Measurements from ENCODE around the gene ILF3. TPM values are rescaled to one million over a fixed set of nuclear protein-coding genes. Genes with fewer than 3 reads are reported as not detected.
"Not testable (repeated sequence)": the region's sequence is repeated elsewhere in the genome, so short reads cannot be mapped to it uniquely, and the experiment has no call there.

ILF3 gene
- polyA plus RNA-seq, 1 experiment, result 155 TPM

DNA sequence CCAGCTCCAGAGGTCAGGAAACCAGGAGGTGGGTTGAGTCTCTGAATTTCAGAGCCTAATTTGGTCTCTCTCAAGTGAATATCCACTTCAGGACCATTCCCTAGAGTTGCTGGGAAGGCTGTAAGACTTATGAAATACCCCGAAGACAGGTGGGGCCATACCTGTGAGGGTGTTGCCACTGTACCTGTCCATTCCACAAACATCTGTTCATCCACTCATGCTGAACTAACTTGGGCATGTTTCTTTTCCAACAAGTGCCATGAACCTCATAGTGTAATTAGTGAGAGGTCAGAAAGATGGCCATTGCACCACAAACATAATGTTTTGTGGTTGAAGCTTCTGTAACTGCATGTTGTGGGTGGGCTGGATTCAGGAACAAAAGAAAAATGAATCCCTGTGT lies 7.8 kb downstream of the ILF3 start:
- Histone ChIP-seq H3K27ac (ENCODE audit: low read depth, low read length) (no peak overlapping the region), H3K4me3 (ENCODE audit: low read depth, low read length) (no peak overlapping the region), H3K27me3 (ENCODE audit: control insufficient read depth, insufficient read depth, low read length) (no peaks in the 10 kb centered on the region), H3K9me3 (ENCODE audit: control insufficient read depth, insufficient read depth, low read length) (no peaks in the 10 kb centered on the region)
- no peak for DNase-seq (ENCODE audit: low read depth, low spot score)
- ChIA-PET CTCF (interaction anchor here (1.4 to 1.7 kb wide), 2 partner anchors 38 to 81 kb away, joined by 3 to 6 read pairs; no protein-coding TSS in a partner anchor), POLR2A (interaction anchor here (0.7 kb wide), 1 partner anchor 35 kb away, joined by 6 read pairs; no protein-coding TSS in a partner anchor)
- TF ChIP-seq, protein P1, sequence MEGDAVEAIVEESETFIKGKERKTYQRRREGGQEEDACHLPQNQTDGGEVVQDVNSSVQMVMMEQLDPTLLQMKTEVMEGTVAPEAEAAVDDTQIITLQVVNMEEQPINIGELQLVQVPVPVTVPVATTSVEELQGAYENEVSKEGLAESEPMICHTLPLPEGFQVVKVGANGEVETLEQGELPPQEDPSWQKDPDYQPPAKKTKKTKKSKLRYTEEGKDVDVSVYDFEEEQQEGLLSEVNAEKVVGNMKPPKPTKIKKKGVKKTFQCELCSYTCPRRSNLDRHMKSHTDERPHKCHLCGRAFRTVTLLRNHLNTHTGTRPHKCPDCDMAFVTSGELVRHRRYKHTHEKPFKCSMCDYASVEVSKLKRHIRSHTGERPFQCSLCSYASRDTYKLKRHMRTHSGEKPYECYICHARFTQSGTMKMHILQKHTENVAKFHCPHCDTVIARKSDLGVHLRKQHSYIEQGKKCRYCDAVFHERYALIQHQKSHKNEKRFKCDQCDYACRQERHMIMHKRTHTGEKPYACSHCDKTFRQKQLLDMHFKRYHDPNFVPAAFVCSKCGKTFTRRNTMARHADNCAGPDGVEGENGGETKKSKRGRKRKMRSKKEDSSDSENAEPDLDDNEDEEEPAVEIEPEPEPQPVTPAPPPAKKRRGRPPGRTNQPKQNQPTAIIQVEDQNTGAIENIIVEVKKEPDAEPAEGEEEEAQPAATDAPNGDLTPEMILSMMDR (IDR thresholded peaks at IDR 0.05; ENCODE audit: low read depth, low read length), result no peak

DNA sequence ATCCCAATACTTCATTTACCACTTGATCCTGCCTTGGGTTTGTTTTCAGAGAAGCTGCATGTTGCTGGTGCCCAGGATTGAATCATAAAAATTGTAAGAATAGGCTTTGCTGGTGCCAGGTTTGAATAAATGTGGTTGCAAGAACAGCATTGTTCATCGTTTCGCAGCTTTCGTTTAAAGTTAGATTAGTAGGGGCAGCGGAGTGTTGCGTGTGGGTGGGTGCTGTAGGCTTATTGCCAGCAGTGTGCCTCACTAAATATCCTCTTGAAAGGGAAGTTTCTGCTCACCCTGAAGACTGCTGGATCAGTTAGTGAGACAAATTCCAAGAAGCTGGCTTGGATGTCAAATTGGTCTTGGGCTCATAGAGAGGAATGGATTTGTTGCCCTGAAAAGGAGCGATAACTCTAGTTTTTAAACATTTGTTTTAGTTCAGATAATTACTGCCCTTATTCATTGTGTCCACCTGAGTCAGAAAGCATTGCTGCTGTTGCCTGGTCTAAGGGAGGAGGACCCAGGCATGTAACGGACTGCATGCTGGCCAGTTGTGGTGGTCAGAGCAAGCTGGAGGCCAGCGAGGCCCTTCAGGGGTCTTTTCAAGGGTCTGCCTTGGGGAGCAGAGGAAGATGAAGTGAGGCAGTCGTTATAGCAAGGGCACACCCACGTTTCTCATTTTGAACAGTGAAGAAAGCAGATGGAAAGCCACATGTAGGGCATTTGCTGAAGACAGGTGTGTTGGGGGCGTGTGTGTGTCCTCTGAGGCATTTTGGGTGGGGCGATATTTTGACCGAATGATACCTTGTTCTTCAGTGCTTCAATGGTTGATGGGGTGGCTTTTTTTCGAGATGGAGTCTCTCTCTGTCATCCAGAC lies 8.5 kb downstream of the ILF3 start:
- H3K27me3 ChIP-seq (ENCODE audit: control insufficient read depth, insufficient read depth, low read length), result no peaks in the 10 kb centered on the region
- ChIA-PET POLR2A (no interaction called here), CTCF (interaction anchor here (1.4 to 1.7 kb wide), 2 partner anchors 37 to 82 kb away, joined by 3 to 6 read pairs; no protein-coding TSS in a partner anchor)
- DNase-seq (ENCODE audit: low read depth, low spot score), result no peak
- TF ChIP-seq, protein P1 (IDR thresholded peaks at IDR 0.05; ENCODE audit: low read depth, low read length), result no peak
- H3K9me3 ChIP-seq (ENCODE audit: control insufficient read depth, insufficient read depth, low read length), result no peaks in the 10 kb centered on the region
- H3K4me3 ChIP-seq (ENCODE audit: low read depth, low read length), result no peak overlapping the region
- no peak overlapping the region for H3K27ac ChIP-seq (ENCODE audit: low read depth, low read length)

DNA sequence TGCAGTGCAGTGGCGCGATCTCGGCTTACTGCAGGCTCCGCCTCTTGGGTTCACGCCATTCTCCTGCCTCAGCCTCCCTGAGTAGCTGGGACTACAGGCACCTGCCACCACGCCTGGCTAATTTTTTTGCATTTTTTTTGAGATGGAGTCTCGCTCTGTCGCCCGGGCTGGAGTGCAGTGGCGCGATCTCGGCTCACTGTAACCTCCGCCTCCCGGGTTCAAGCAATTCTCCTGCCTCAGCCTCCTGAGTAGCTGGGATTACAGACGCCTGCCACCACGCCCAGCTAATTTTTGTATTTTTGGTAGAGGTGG lies 9.1 kb downstream of the ILF3 start:
- CTCF ChIA-PET, result interaction anchor here (1.7 kb wide), 1 partner anchor 82 kb away, joined by 6 read pairs; no protein-coding TSS in a partner anchor
- H3K27me3 ChIP-seq (ENCODE audit: control insufficient read depth, insufficient read depth, low read length); H3K27ac ChIP-seq (ENCODE audit: low read depth, low read length); POLR2A ChIA-PET; H3K4me3 ChIP-seq (ENCODE audit: low read depth, low read length); H3K9me3 ChIP-seq (ENCODE audit: control insufficient read depth, insufficient read depth, low read length); DNase-seq (ENCODE audit: low read depth, low spot score): not testable (repeated sequence)

DNA sequence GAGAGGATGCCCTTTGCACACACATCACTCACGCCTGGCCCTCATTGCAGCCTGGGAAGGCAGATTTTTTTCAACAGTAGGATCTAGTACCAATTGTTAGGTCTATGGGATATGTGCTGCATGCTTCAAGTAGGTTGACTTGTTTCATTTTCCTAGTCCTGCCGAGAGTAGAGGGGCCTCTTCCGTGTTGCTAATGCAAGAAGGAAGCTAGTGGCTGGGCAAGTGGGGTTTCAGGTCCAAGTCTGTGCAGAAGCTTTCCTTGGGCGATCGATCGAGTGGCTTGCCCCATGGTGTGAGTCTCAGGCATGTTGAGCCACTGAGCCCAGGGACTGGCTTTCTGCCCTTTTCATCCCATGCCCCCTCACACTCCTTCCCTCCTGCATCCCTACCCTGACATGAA lies 13.7 kb downstream of the ILF3 start:
- H3K27ac ChIP-seq (ENCODE audit: low read depth, low read length), result peak overlapping the region; percentile 11
- no peaks in the 10 kb centered on the region for H3K9me3 ChIP-seq (ENCODE audit: control insufficient read depth, insufficient read depth, low read length)
- no peak overlapping the region for H3K4me3 ChIP-seq (ENCODE audit: low read depth, low read length)
- DNase-seq (ENCODE audit: low read depth, low spot score), result no peak
- H3K27me3 ChIP-seq (ENCODE audit: control insufficient read depth, insufficient read depth, low read length), result no peaks in the 10 kb centered on the region
- ChIA-PET CTCF (interaction anchor here (0.6 to 1.8 kb wide), 2 partner anchors 87 to 96 kb away, joined by 4 read pairs; no protein-coding TSS in a partner anchor), POLR2A (no interaction called here)
- TF ChIP-seq, protein P1 (IDR thresholded peaks at IDR 0.05; ENCODE audit: low read depth, low read length), result no peak

DNA sequence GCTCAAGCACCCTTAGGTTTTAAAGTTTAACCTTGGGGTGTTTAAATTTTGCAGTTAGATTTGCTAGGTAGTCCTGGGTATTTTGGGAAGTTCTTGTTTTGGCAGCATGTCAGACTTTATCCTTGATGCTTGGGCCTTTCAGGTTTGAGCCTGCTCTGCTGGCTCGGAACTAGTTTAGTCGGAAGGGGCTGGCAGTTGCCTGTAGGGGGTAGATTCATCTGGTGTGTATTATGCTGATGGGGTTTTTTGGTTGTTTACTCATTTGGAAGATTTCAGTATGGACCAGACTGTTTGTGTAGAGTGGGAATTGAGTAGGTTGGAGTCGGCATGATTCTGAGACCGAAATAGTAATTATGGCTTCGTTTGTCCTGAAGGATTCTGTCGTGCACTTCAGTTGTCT lies 15.1 kb downstream of the ILF3 start:
- Histone ChIP-seq H3K4me3 (ENCODE audit: low read depth, low read length) (no peak overlapping the region), H3K9me3 (ENCODE audit: control insufficient read depth, insufficient read depth, low read length) (no peaks in the 10 kb centered on the region), H3K27ac (ENCODE audit: low read depth, low read length) (no peak overlapping the region), H3K27me3 (ENCODE audit: control insufficient read depth, insufficient read depth, low read length) (no peaks in the 10 kb centered on the region)
- POLR2A ChIA-PET, result interaction anchor here (0.6 kb wide), 1 partner anchor 184 kb away, joined by 6 read pairs; no protein-coding TSS in a partner anchor
- CTCF ChIA-PET, result interaction anchor here (1.0 kb wide), 1 partner anchor 89 kb away, joined by 6 read pairs; no protein-coding TSS in a partner anchor
- DNase-seq (ENCODE audit: low read depth, low spot score), result no peak
- TF ChIP-seq, protein P1 (IDR thresholded peaks at IDR 0.05; ENCODE audit: low read depth, low read length), result no peak
